ENCODE data around the gene ACTA2.

- TF ChIP-seq CTCF (IDR thresholded peaks at IDR 0.05), result no peak
- no peak for TF ChIP-seq EP300 (IDR thresholded peaks at IDR 0.05)
Measured at GRCh38 chr10:88983939-88984338, 31.4 kb upstream of the ACTA2 start.
